AG09309 (cell line): ENCODE data around the gene WASHC3.
"Not testable (repeated sequence)": the region's sequence is repeated elsewhere in the genome, so short reads cannot be mapped to it uniquely, and the experiment has no call there.

Experiments used
- DNase-seq: peaks from one replicate; pipeline ENCODE4 v3.0.0-alpha.2; 2010; ENCODE audit warnings: low read depth
- H3K4me3 ChIP-seq: 2 replicates; pipeline ENCODE4 v1.5.1; 2011; ENCODE audit warnings: mild to moderate bottlenecking, low read depth, low read length, moderate library complexity; ENCODE audit not compliant: control insufficient read depth
- CTCF ChIP-seq: IDR thresholded peaks from 2 replicates; pipeline ENCODE4 v1.5.1; 2011; ENCODE audit warnings: mild to moderate bottlenecking, low read depth, low read length, inconsistent platforms; ENCODE audit not compliant: insufficient read depth, control insufficient read depth; ENCODE audit errors: missing control alignments

WASHC3 gene

DNA sequence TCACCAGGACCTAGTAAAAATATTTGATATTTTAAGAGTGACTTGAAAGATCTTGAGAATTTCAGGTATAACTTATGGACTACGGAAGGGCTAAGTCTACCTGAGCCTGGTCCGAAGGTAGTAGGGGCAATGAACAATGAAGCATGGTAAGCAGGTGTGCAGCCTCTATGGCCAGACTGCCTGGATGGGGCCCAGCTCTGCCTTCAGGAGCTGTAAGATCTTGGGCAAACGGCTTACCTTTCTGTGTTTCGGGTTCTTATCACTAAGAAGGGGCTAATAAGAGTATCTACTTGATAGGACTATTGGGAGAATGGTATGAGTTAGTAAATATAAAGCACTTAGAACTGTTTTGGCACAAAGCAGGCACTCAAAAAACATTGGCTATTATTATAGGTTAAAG, 19.1 kb upstream of the WASHC3 start:
- no peak overlapping the region for H3K4me3 ChIP-seq
- no peak for TF ChIP-seq CTCF
- no peak for DNase-seq

DNA sequence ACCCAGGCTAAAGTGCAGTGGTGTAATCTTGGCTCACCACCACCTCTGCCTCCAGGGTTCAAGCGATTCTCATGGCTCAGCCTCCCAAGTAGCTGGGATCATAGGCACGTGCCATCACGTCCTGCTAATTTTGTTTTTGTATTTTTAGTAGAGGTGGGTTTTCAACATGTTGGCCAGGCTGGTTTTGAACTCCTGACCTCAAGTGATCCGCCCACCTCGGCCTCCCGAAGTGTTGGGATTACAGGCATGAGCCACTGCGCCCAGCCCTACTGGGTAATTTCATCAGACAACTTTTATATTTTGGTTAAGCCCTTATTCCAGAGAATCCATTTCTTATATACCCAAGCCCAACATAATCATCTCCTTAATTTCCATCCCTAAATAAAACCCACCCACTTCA, 10.3 kb upstream of the WASHC3 start:
- H3K4me3 ChIP-seq, DNase-seq: not testable (repeated sequence)

DNA sequence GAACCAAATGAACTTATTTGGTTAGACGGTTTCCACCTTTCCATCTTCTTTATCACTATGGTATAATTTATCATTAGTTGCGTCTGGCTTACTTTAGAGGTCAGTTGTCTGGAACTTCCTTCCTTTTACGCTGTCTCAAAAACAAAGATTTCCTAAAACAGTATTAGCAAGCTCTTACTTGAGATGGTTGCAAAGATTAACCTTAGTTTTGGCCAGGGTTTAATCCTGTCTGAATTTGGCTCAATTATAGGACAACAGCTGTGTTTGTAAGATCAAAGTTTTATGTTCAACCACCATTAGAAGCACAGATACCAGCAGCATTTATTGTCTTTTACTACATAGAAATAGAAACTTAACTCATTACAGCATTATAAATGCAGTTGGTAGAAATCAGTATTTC, 7.9 kb upstream of the WASHC3 start:
- no peak overlapping the region for H3K4me3 ChIP-seq
- DNase-seq, result no peak
- TF ChIP-seq CTCF, result no peak

DNA sequence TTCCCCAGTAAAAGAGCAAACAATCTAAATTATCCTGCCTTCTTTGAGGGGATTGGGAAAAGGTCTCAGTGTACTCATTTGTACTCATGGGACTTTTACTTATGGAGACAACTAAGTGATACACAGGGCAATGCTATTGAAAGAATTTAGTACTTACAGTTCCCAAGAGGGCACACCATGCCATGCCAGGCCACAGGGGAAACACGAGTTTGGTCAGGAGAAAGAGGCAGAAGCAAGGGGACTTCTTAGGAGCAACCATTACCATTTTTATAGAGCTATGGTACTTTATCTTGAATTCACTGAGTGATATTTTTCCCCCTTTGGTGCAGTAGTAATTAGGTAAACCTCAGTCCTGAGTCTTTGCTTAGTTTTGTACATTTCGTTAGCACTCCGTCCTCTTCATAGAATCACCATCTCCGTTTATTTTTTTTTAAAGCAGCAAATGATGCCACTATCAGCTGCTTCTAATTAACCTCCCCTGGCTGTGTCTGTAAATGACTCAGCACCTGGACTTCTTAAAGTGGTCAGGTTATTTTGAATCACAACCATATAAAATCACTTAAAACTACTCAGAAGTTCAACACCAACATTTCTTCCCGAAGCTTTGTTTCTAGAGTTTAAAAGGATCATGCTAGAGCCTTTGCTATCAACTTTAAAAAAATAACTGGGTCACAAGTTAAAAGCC, 5.9 kb upstream of the WASHC3 start:
- no peak overlapping the region for H3K4me3 ChIP-seq
- TF ChIP-seq CTCF, result no peak
- peak; percentile 42 for DNase-seq

DNA sequence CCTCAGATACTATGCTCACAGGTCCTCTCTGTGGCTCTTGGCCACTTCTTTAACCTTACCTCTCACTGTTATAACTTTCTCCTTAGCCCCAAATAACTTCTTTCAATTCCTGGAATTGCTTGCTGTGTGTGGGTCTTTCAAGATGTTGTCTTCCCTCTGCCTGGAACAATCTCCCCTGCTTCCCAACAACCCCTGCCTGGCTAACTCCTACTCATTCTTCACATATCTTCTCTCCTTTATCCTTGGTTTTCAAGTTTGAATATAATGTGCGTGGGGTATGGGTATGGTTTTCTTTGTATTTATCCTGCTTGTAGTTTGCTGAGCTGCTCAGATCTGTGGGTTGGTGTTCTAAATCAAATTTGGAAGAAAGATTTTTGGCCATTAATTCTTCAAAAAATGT, 2.7 kb upstream of the WASHC3 start:
- no peak overlapping the region for H3K4me3 ChIP-seq
- no peak for TF ChIP-seq CTCF
- DNase-seq, result no peak

- DNase-seq, result no peak
- no peak for TF ChIP-seq CTCF
- H3K4me3 ChIP-seq, result no peak overlapping the region
Observed at GRCh38 chr12:102063069-102063468, 1.3 kb upstream of the WASHC3 start.

GRCh38 chr12:102062419-102062806, 622 bp upstream of the WASHC3 start:
- H3K4me3 ChIP-seq, result no peak overlapping the region
- TF ChIP-seq CTCF, result no peak
- DNase-seq, result no peak
